Stimulated activated memory B cell treated with anti-CD40 and anti-IgM and Interleukin-4, amounts not matched to agents 10 μg/mL and 1 μg/mL and 100 μg/mL, for 72 hours (primary cell): Measurements from ENCODE around the gene LDLRAD4.

Experiments used
- ATAC-seq: fragments of 150-1000 bp; cut with Tn5 transposase; 2 replicates; pipeline ENCODE4 v1.10.0; 2021
- H3K27ac Mint-ChIP-seq: one replicate; pipeline ENCODE4 v1.8.0; 2022; ENCODE audit warnings: mild to moderate bottlenecking, mixed read lengths
- H3K27me3 Mint-ChIP-seq: one replicate; pipeline ENCODE4 v1.8.0; 2022; ENCODE audit warnings: mixed read lengths
- H3K36me3 Mint-ChIP-seq: one replicate; pipeline ENCODE4 v1.8.0; 2022; ENCODE audit warnings: mixed read lengths
- H3K4me1 Mint-ChIP-seq: one replicate; pipeline ENCODE4 v1.8.0; 2022; ENCODE audit warnings: mixed read lengths
- H3K4me3 Mint-ChIP-seq: one replicate; pipeline ENCODE4 v1.8.0; 2022; ENCODE audit warnings: mild to moderate bottlenecking, moderate library complexity, mixed read lengths
- H3K9me3 Mint-ChIP-seq: one replicate; pipeline ENCODE4 v1.8.0; 2022; ENCODE audit warnings: mixed read lengths

The LDLRAD4 gene

GRCh38 chr18:13243363-13243762 lies 24.8 kb downstream of the LDLRAD4 start:
- Mint-ChIP-seq H3K36me3 (no peaks in the 10 kb centered on the region), H3K27ac (no peak overlapping the region)

GRCh38 chr18:13244135-13244534 lies 25.6 kb downstream of the LDLRAD4 start:
- ATAC-seq, result no peak

More at GRCh38 chr18:13243363-13243762, 24.8 kb downstream of the LDLRAD4 start:
- Mint-ChIP-seq H3K9me3 (peaks cover 9% of the 10 kb centered on the region), H3K27me3 (no peaks in the 10 kb centered on the region), H3K4me1 (no peaks in the 10 kb centered on the region), H3K4me3 (no peak overlapping the region)
- ATAC-seq, result no peak

GRCh38 chr18:13245481-13246000 lies 27.0 kb downstream of the LDLRAD4 start:
- peaks cover 7% of the 10 kb centered on the region for H3K27me3 Mint-ChIP-seq
- no peak overlapping the region for H3K4me3 Mint-ChIP-seq
- ATAC-seq, result no peak
- H3K27ac Mint-ChIP-seq, result no peak overlapping the region
- H3K4me1 Mint-ChIP-seq, result no peaks in the 10 kb centered on the region
- no peaks in the 10 kb centered on the region for H3K36me3 Mint-ChIP-seq
- peaks cover 9% of the 10 kb centered on the region for H3K9me3 Mint-ChIP-seq

More at GRCh38 chr18:13244135-13244534, 25.6 kb downstream of the LDLRAD4 start:
- no peaks in the 10 kb centered on the region for H3K36me3 Mint-ChIP-seq
- no peaks in the 10 kb centered on the region for H3K4me1 Mint-ChIP-seq
- H3K9me3 Mint-ChIP-seq, result peaks cover 9% of the 10 kb centered on the region
- H3K27me3 Mint-ChIP-seq, result no peaks in the 10 kb centered on the region
- H3K27ac Mint-ChIP-seq, result no peak overlapping the region
- H3K4me3 Mint-ChIP-seq, result no peak overlapping the region

GRCh38 chr18:13246121-13246520 lies 27.6 kb downstream of the LDLRAD4 start:
- no peak overlapping the region for H3K27ac Mint-ChIP-seq

GRCh38 chr18:13246591-13246990 lies 28.0 kb downstream of the LDLRAD4 start:
- H3K27me3 Mint-ChIP-seq, result peaks cover 11% of the 10 kb centered on the region
- H3K4me3 Mint-ChIP-seq, result no peak overlapping the region
- ATAC-seq, result no peak
- H3K36me3 Mint-ChIP-seq, result no peaks in the 10 kb centered on the region
- no peaks in the 10 kb centered on the region for H3K4me1 Mint-ChIP-seq
- no peak overlapping the region for H3K27ac Mint-ChIP-seq
- peaks cover 9% of the 10 kb centered on the region for H3K9me3 Mint-ChIP-seq

More at GRCh38 chr18:13246121-13246520, 27.6 kb downstream of the LDLRAD4 start:
- Mint-ChIP-seq H3K27me3 (peaks cover 11% of the 10 kb centered on the region), H3K9me3 (peaks cover 9% of the 10 kb centered on the region), H3K4me1 (no peaks in the 10 kb centered on the region), H3K36me3 (no peaks in the 10 kb centered on the region), H3K4me3 (no peak overlapping the region)
- no peak for ATAC-seq

GRCh38 chr18:13247506-13247905 lies 28.9 kb downstream of the LDLRAD4 start:
- Mint-ChIP-seq H3K4me3 (no peak overlapping the region), H3K9me3 (peaks cover 9% of the 10 kb centered on the region), H3K27me3 (peaks cover 14% of the 10 kb centered on the region), H3K4me1 (no peaks in the 10 kb centered on the region), H3K27ac (no peak overlapping the region), H3K36me3 (no peaks in the 10 kb centered on the region)
- no peak for ATAC-seq

- no peak for ATAC-seq
- H3K36me3 Mint-ChIP-seq, result no peaks in the 10 kb centered on the region
- H3K4me1 Mint-ChIP-seq, result no peaks in the 10 kb centered on the region
- no peak overlapping the region for H3K4me3 Mint-ChIP-seq
- no peaks in the 10 kb centered on the region for H3K9me3 Mint-ChIP-seq
- H3K27ac Mint-ChIP-seq, result no peak overlapping the region
- peaks cover 59% of the 10 kb centered on the region for H3K27me3 Mint-ChIP-seq
Measured at GRCh38 chr18:13252686-13253410, 34.3 kb downstream of the LDLRAD4 start.

- Mint-ChIP-seq H3K4me1 (no peaks in the 10 kb centered on the region), H3K27ac (no peak overlapping the region), H3K9me3 (no peaks in the 10 kb centered on the region), H3K4me3 (no peak overlapping the region), H3K36me3 (no peaks in the 10 kb centered on the region), H3K27me3 (peaks cover 60% of the 10 kb centered on the region)
- no peak for ATAC-seq
Measured at GRCh38 chr18:13253786-13254688, 35.5 kb downstream of the LDLRAD4 start.

GRCh38 chr18:13254971-13255927 lies 36.7 kb downstream of the LDLRAD4 start:
- Mint-ChIP-seq H3K27ac (no peak overlapping the region), H3K27me3 (peaks cover 68% of the 10 kb centered on the region), H3K4me1 (no peaks in the 10 kb centered on the region), H3K9me3 (no peaks in the 10 kb centered on the region), H3K4me3 (no peak overlapping the region), H3K36me3 (no peaks in the 10 kb centered on the region)
- ATAC-seq, result no peak

- peaks cover 76% of the 10 kb centered on the region for H3K27me3 Mint-ChIP-seq
- H3K27ac Mint-ChIP-seq, result no peak overlapping the region
- peaks cover 4% of the 10 kb centered on the region for H3K4me1 Mint-ChIP-seq
- no peaks in the 10 kb centered on the region for H3K9me3 Mint-ChIP-seq
- no peak overlapping the region for H3K4me3 Mint-ChIP-seq
- ATAC-seq, result no peak
- no peaks in the 10 kb centered on the region for H3K36me3 Mint-ChIP-seq
Measured at GRCh38 chr18:13256444-13257305, 38.1 kb downstream of the LDLRAD4 start.

- Mint-ChIP-seq H3K9me3 (no peaks in the 10 kb centered on the region), H3K27ac (no peak overlapping the region), H3K36me3 (no peaks in the 10 kb centered on the region), H3K4me1 (peaks cover 8% of the 10 kb centered on the region), H3K4me3 (no peak overlapping the region), H3K27me3 (peaks cover 78% of the 10 kb centered on the region)
- ATAC-seq, result no peak
Measured at GRCh38 chr18:13257361-13257980, 38.9 kb downstream of the LDLRAD4 start.

GRCh38 chr18:13258921-13259320 lies 40.4 kb downstream of the LDLRAD4 start:
- H3K27me3 Mint-ChIP-seq, result peaks cover 74% of the 10 kb centered on the region
- no peak overlapping the region for H3K27ac Mint-ChIP-seq

GRCh38 chr18:13259701-13260100 lies 41.1 kb downstream of the LDLRAD4 start:
- H3K27me3 Mint-ChIP-seq, result peaks cover 68% of the 10 kb centered on the region
- H3K4me1 Mint-ChIP-seq, result peaks cover 8% of the 10 kb centered on the region
- ATAC-seq, result no peak
- no peaks in the 10 kb centered on the region for H3K36me3 Mint-ChIP-seq
- H3K4me3 Mint-ChIP-seq, result no peak overlapping the region
- H3K9me3 Mint-ChIP-seq, result no peaks in the 10 kb centered on the region
- no peak overlapping the region for H3K27ac Mint-ChIP-seq

More at GRCh38 chr18:13258921-13259320, 40.4 kb downstream of the LDLRAD4 start:
- no peak for ATAC-seq
- Mint-ChIP-seq H3K4me1 (peaks cover 8% of the 10 kb centered on the region), H3K36me3 (no peaks in the 10 kb centered on the region), H3K9me3 (no peaks in the 10 kb centered on the region), H3K4me3 (no peak overlapping the region)
